Inflammatory macrophage treated with lipopolysaccharide for 1 hour (primary cell): ENCODE data around the gene ERBB2.
A peak's percentile ranks its signal among the peaks of the same experiment; 100 is the strongest.

Source experiments
- DNase-seq, 2 donors: peaks; one replicate each; pipeline ENCODE4 v3.0.0-alpha.2; 2020 to 2022

The ERBB2 gene

DNA sequence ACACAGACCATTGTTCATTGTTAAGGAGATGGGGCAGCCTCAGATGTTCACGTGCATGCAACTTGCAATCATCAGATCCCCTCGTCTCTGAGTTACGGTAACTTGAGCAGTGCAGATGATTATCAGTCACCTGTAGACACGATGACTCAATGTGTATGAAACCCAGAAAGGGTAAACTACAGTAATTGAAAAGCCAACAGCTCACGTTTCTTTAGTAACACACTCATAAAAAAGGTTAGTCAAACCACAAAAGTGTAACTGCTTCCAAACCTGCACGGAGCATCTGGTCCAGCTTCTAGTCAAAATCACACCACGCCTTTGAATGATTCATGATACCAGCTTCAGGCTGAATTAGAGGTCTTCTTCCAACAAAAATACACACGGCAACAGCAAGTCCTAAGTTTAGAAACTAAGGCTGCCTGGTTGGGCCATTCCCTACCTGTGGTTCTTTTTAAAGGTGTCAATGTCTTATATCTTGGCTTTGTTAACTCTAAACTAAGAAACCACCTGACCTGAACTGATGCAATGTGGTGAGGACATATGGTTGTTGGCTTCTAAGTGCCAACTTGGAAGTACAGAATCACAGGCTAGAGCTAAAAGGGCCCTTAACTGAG lies 70.2 kb downstream of the ERBB2 start:
- DNase-seq: no peak

DNA sequence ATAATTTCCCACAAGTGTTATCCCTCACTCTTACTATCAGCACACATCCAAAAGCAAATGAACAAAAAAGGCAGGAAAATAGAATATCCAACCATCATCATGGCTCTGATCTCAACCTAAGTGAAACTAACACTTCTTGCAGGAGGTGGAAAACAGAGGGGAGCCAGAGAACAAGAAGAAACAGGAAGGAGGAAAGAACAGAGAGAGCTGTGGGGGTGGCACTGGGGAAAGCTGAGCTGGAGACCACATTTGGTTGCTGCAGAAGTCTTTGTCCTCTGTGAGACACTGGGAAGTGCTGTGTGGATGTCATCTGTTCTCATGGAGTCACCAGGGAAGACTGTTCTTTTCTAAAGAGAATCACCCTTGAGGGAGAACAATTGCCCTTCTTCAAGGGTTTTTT lies 72.6 kb downstream of the ERBB2 start:
- peak in 1 of 2 donors; percentile 7 for DNase-seq

DNA sequence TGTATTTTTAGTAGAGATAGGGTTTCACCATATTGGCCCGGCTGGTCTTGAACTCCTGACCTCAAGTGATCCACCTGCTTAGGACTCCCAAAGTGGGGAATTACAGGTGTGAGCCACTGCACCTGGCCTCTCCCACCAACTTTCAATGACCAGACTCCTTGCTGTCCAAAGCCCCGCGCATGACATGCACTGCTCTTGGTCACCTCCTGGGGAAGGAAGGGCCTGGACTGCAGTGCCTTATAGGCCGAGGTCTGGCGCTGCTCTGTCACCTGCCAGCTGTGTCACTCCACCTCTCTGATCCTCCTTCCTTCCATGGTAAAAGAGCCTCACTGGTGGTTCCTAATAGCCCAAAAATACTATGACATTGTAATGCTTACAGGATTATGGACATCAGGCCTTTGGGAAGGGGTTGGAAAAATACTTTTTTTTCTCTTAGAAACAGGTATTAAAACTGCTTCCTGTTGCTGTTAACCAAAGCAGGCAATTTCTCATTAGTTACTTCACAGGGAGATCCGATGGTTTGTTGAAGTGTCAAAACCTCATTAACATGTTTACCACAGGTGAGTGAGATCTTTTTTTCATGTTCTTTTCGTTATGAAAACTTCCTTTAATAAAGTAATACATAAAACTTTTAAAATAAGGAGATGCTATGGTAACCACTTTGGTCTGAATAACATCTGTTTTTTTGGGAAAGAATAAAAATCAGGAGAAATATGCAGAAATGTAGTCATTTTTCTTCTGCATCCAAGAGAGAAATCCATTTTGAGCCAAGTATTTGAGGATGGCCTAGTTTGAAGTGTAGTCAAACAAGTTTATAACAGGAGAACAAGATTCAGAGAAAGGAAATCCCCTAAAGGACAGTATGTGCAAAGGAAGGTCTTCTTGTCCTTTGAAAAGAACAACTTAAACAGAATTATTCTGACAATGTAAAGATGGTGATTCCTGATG lies 73.4 kb downstream of the ERBB2 start:
- no peak for DNase-seq

DNA sequence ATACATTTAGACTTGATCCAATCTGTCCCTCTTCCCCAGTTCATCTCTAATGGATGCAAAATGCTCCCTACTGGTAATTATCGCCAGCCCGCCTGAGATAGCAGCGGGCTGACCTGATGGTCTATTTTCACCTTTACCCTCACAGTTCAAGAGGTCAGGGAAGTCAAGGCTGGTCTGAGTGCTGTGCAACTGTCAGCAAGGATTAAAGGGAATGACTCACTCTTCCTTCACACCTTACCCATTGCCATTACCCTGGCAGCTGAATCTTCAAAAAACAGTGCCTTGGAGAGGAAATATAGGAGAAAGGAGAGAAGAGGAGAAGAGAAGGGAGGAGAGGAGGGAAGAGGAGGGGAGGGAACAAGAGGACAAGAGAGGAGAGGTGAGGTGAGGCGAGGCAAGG lies 74.2 kb downstream of the ERBB2 start:
- no peak for DNase-seq

DNA sequence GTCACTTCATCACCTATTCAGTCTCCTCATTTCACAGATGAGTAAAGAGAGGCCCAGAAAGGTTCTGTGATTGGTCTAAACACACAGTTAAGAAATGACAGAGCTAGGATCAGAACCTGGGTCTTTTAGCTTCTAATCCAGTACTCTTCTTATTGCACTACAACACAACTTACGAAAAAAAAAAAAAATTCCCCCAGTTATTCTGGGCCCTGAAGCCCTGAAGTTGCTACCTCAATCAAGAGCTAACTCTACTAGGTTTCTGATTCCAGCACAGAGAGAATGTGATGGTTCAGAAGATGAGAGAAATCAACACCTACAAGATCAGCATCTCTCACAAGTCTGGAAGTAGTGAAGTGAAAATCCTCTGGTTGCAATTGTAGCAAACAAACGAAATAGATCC lies 75.2 kb downstream of the ERBB2 start:
- DNase-seq: no peak

DNA sequence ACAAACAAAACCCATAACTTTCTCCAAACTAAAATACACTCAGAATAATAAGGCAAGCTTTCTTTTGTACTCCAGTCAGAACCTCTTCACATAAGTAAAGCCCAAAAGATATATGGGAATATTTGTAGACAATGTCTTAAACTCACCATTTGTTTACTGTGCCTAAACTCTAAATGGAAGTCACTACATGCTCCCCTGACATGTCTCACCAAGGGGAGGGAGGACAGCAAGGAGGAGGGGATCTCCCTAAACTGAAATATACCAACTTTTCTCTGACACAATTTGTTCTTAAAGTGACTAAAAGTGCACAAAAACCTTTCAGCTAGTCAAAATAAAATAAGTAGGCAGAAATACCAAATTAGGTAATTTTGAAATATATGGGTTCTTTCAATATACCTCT lies 76.4 kb downstream of the ERBB2 start:
- no peak for DNase-seq

DNA sequence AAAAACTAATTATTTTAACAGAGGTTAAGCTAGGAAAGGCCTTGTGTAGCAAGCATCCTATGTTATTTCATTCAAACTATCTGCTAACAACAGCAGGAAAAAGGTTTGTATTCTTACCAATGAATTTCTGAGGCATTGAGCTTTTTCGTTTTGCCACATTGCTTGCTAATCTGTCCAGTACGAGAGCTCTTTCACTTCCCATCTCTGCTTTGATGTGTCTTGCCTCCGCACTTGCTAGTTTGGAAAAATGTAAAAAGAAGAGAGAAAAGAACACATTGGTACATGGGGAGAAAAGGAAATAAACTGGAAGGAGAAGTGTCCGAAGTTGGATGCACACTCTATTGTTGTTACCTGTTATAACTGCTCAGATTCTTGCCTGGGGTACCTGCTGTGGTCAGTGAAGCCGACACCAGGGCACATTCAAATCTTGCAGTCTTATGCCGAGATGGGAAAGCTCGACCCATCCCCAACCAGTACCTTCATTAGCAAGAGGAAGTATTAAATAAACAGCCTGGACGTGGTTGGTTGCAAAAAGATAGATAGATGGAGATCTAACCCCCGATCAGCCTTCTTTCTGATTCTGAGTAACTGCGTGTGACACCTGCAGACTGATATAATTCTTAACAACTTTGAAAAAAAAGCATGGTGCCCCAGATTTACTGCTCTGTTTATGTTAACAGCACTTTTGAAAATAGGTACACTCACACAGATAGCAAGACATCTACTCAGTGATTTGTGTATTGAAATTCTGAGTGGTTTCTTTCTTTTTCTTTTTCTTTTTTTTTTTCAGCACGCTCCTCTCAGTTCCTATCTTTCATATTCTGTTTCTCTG lies 77.9 kb downstream of the ERBB2 start:
- DNase-seq: no peak
